HCT116 (cell line): ENCODE results near the gene RABL6. TPM values are rescaled to one million over a fixed set of nuclear protein-coding genes. Genes with fewer than 3 reads are reported as not detected.

ENCODE experiments used
- ATAC-seq: fragments of 200-7000 bp; cut with Tn5 transposase; 2 replicates; pipeline ENCODE4 v1.9.1; 2020; ENCODE audit warnings: mild to moderate bottlenecking, moderate library complexity
- BruUV-seq: library from RNA; stranded (reverse); fragments of 400-500 nt; replicated peaks from 2 replicates; lab custom pipeline; 2021; lab: Mats Ljungman, UMichigan
- CTCF ChIA-PET: fragments of 300-600 bp; sonication (Branson Sonifier 250); formaldehyde crosslinking; loops from one replicate; lab custom pipeline; 2021; ENCODE audit warnings: antibody characterized with exemption; lab: Charles Lee
- POLR2A ChIA-PET: fragments of 300-600, 350-600 bp; sonication (Branson Sonifier 250); formaldehyde crosslinking; loops from one replicate; lab custom pipeline; 2021; ENCODE audit warnings: antibody characterized with exemption; lab: Charles Lee
- RAD21 ChIA-PET, 2 experiments: fragments of 300-600 bp; sonication (Branson Sonifier 250); formaldehyde crosslinking; loops; one replicate each; lab custom pipeline; 2023; ENCODE audit warnings: low total read pairs in 2 of 2; ENCODE audit not compliant: uncharacterized antibody in 2 of 2, unreplicated experiment in 2 of 2, low non-redundant PET in 1 of 2; lab: Charles Lee
- DNase-seq: peaks from one replicate; pipeline ENCODE4 v3.0.0-alpha.2; 2010; ENCODE audit warnings: low read depth, low spot score
- H2AFZ ChIP-seq: fragments of 200-600 bp; shearing (Covaris generic), sonication (generic); 2 replicates; pipeline ENCODE4 v1.6.1; 2017; ENCODE audit warnings: low read depth, mixed run types, mixed read lengths, antibody characterized with exemption, low read length; ENCODE audit not compliant: poor library complexity, severe bottlenecking
- H3K27ac ChIP-seq: 2 replicates; pipeline ENCODE4 v1.5.1; 2012; ENCODE audit warnings: low read depth, low read length
- H3K27me3 ChIP-seq: fragments of 200-600 bp; sonication (generic); 2 replicates; pipeline ENCODE4 v1.6.1; 2016; ENCODE audit warnings: mixed run types, low read length, mixed read lengths; ENCODE audit not compliant: insufficient read depth
- H3K36me3 ChIP-seq, 2 experiments: fragments of 200-500 bp in 1 of 2; fragments of 200-600 bp in 1 of 2; sonication (Bioruptor generic) in 1 of 2; sonication (generic) in 1 of 2; 2 replicates each; pipeline versions ENCODE4 v1.5.1 to v1.6.1; 2014 to 2016; ENCODE audit warnings: low read length in 2 of 2, inconsistent platforms in 1 of 2, mixed read lengths in 1 of 2, mixed run types in 1 of 2; ENCODE audit not compliant: insufficient read depth in 2 of 2, control insufficient read depth in 1 of 2
- H3K4me1 ChIP-seq, 2 experiments: fragments of 200-600 bp in 1 of 2; sonication (generic) in 1 of 2; 2 replicates each; pipeline versions ENCODE4 v1.5.1 to v1.6.1; 2012 to 2017; ENCODE audit warnings: low read length in 2 of 2, inconsistent platforms in 1 of 2, mild to moderate bottlenecking in 1 of 2, mixed read lengths in 1 of 2, mixed run types in 1 of 2, moderate library complexity in 1 of 2; ENCODE audit not compliant: insufficient read depth in 2 of 2, control insufficient read depth in 1 of 2
- H3K4me2 ChIP-seq: fragments of 200-600 bp; sonication (generic); 2 replicates; pipeline ENCODE4 v1.6.1; 2017; ENCODE audit warnings: mixed run types, low read length, mixed read lengths
- H3K4me3 ChIP-seq, 2 experiments: fragments of 200-600 bp in 1 of 2; sonication (generic) in 1 of 2; replicated peaks in 1 of 2; 2 replicates each; pipeline ENCODE4 v1.5.1; 2011 to 2016; ENCODE audit warnings: low read length in 2 of 2, control low read depth in 1 of 2, low read depth in 1 of 2, mild to moderate bottlenecking in 1 of 2, mixed read lengths in 1 of 2, mixed run types in 1 of 2
- H3K79me2 ChIP-seq: fragments of 200-600 bp; sonication (generic); 2 replicates; pipeline ENCODE4 v1.6.1; 2017; ENCODE audit warnings: mild to moderate bottlenecking, mixed run types, low read length, moderate library complexity, mixed read lengths; ENCODE audit not compliant: insufficient read depth
- H3K9ac ChIP-seq: fragments of 200-600 bp; sonication (generic); 2 replicates; pipeline ENCODE4 v1.6.1; 2016; ENCODE audit warnings: low read length, mixed read lengths
- H3K9me2 ChIP-seq: fragments of 200-600 bp; sonication (generic), shearing (Covaris generic); 2 replicates; pipeline ENCODE4 v1.6.1; 2017; ENCODE audit warnings: mixed run types, mild to moderate bottlenecking, moderate library complexity; ENCODE audit not compliant: insufficient read depth
- H3K9me3 ChIP-seq, 2 experiments: fragments of 200-500 bp in 1 of 2; fragments of 200-600 bp in 1 of 2; sonication (Bioruptor generic) in 1 of 2; sonication (generic) in 1 of 2; 2 replicates each; pipeline ENCODE4 v1.6.1; 2014 to 2017; ENCODE audit warnings: low read length in 2 of 2, mixed read lengths in 2 of 2, inconsistent platforms in 1 of 2, low read depth in 1 of 2, mild to moderate bottlenecking in 1 of 2, mixed run types in 1 of 2, moderate library complexity in 1 of 2; ENCODE audit not compliant: control insufficient read depth in 1 of 2, insufficient read depth in 1 of 2
- H4K20me1 ChIP-seq: fragments of 200-600 bp; sonication (generic), shearing (Covaris generic); 2 replicates; pipeline ENCODE4 v1.6.1; 2017; ENCODE audit warnings: mixed run types, mild to moderate bottlenecking, moderate library complexity; ENCODE audit not compliant: insufficient read depth
- CBX3 ChIP-seq: IDR thresholded peaks from 2 replicates; pipeline ENCODE4 v1.6.1; 2012; ENCODE audit warnings: low read depth
- CEBPB ChIP-seq: IDR thresholded peaks from 2 replicates; pipeline ENCODE4 v1.6.1; 2012; ENCODE audit warnings: low read depth
- ELF1 ChIP-seq: IDR thresholded peaks from 2 replicates; pipeline ENCODE4 v1.6.1; 2012; ENCODE audit warnings: low read depth, borderline replicate concordance
- EZH2 ChIP-seq: fragments of 200-600 bp; sonication (generic); IDR thresholded peaks from 2 replicates; pipeline ENCODE4 v1.6.1; 2017; ENCODE audit warnings: antibody characterized with exemption, mixed run types
- EZH2phosphoT487 ChIP-seq: fragments of 200-600 bp; IDR thresholded peaks from 2 replicates; pipeline ENCODE4 v1.6.1; 2018; ENCODE audit warnings: antibody characterized with exemption, borderline replicate concordance
- FOSL1 ChIP-seq: IDR thresholded peaks from 2 replicates; pipeline ENCODE4 v1.6.1; 2012; ENCODE audit warnings: low read depth
- JUND ChIP-seq: IDR thresholded peaks from 2 replicates; pipeline ENCODE4 v1.6.1; 2012
- POLR2A ChIP-seq: IDR thresholded peaks from 2 replicates; pipeline ENCODE4 v1.7.0; 2011; ENCODE audit warnings: borderline replicate concordance; ENCODE audit not compliant: insufficient read depth, insufficient read length; ENCODE audit errors: extremely low read depth
- REST ChIP-seq: IDR thresholded peaks from 2 replicates; pipeline ENCODE4 v1.6.1; 2012; ENCODE audit warnings: low read depth
- SRF ChIP-seq: IDR thresholded peaks from 2 replicates; pipeline ENCODE4 v1.6.1; 2012; ENCODE audit warnings: low read depth
- TCF7L2 ChIP-seq: IDR thresholded peaks from 2 replicates; pipeline ENCODE4 v1.7.0; 2011; ENCODE audit warnings: borderline replicate concordance, inconsistent platforms; ENCODE audit not compliant: insufficient read depth, insufficient read length; ENCODE audit errors: extremely low read depth
- YY1 ChIP-seq: IDR thresholded peaks from 2 replicates; pipeline ENCODE4 v1.6.1; 2011; ENCODE audit warnings: low read length, low read depth, moderate library complexity, mild to moderate bottlenecking; ENCODE audit not compliant: insufficient replicate concordance; ENCODE audit errors: extremely low read depth
- ZBTB33 ChIP-seq: IDR thresholded peaks from 2 replicates; pipeline ENCODE4 v1.6.1; 2011; ENCODE audit warnings: mild to moderate bottlenecking, low read length, moderate library complexity; ENCODE audit not compliant: insufficient replicate concordance; ENCODE audit errors: extremely low read depth
- ZFX ChIP-seq: fragments of 450-650 bp; IDR thresholded peaks from 2 replicates; pipeline ENCODE4 v1.6.1; 2017
- ZNF274 ChIP-seq: fragments of 200-500 bp; sonication (Bioruptor generic); IDR thresholded peaks from 2 replicates; pipeline ENCODE4 v1.6.1; 2014; ENCODE audit warnings: mild to moderate bottlenecking, low read depth, low read length, inconsistent platforms
- intact Hi-C: fragments of 100-400 bp; cut with micrococcal nuclease; formaldehyde crosslinking; loops from 2 replicates; pipeline ENCODE4 v1.10.0; 2022
- total RNA-seq: library from RNA; stranded (reverse); gene quantifications from one replicate; pipeline ENCODE4 v1.2.1, GENCODE V29; 2021; ENCODE audit not compliant: unreplicated experiment
- TF ChIP-seq, protein P1 (sequence below): IDR thresholded peaks from 2 replicates; pipeline ENCODE4 v1.6.1; 2012
- TF ChIP-seq, protein P2 (sequence below), 3 experiments: fragments of 200-600 bp in 1 of 3; sonication (generic) in 1 of 3; IDR thresholded peaks in 2 of 3; conservative IDR thresholded peaks in 1 of 3; 2 replicates each; pipeline ENCODE4 v1.5.1; 2012 to 2017; ENCODE audit warnings: low read depth in 2 of 3, low read length in 2 of 3, antibody characterized with exemption in 1 of 3, borderline replicate concordance in 1 of 3, control low read depth in 1 of 3, mild to moderate bottlenecking in 1 of 3, mixed read lengths in 1 of 3, mixed run types in 1 of 3, moderate library complexity in 1 of 3; ENCODE audit not compliant: insufficient read depth in 1 of 3

The RABL6 gene
- total RNA-seq, 1 experiment from 2014 or later: 98.6 TPM

DNA sequence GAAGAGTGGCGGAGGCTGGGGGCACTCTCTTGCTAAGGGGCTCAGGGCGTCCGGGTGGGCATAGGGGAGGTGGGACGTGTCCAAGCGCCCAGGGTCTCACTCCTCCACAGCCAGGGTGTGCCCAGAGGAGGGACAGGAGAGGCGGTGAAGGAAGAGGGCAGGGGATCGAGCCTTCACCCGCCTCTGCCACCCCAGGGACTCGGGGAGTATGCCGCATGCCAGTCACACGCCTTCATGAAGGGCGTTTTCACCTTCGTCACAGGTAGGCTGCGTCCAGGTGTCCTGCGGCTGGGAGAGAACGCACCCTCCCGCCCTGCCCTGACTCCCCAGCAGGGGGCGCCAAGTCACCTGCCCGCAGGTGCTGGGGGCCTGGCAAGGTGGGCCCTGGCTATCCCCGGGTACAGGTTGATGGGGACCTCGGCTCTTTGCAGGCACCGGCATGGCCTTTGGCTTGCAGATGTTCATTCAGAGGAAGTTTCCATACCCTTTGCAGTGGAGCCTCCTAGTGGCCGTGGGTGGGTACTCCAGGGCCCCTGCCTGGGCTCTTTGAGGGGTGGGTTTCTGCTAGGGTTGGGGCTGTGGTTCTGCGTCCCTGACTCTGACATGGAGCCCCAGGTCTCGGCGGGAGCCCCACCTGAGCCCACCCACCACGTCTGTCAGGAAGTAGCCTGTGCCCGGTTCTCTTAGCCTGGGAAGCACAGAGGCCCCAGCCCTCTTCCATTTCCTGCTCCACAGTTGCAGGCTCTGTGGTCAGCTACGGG lies 16.1 kb upstream of the RABL6 start:
- Histone ChIP-seq H3K4me3 (peak overlapping the region; percentile 83 to 84), H3K27ac (peak overlapping the region; percentile 79), H3K4me1 (peaks cover 14 to 40% of the 10 kb centered on the region in 2 experiments; a peak in 3 of 4 replicates), H3K9ac (peak overlapping the region; percentile 98), H3K27me3 (no peaks in the 10 kb centered on the region), H2AFZ (no peak overlapping the region), H3K9me3 (no peaks in the 10 kb centered on the region), H3K79me2 (peaks cover 12% of the 10 kb centered on the region; the same call in 1 of the 2 replicates)
- DNase-seq (peak; percentile 68), ATAC-seq (peak; percentile 66)
- CTCF ChIA-PET: interaction anchor here (0.7 to 2.1 kb wide), 6 partner anchors 9 to 243 kb away, joined by 3 to 10 read pairs (median 5); no protein-coding TSS in a partner anchor
- RAD21 ChIA-PET: no interaction called here
- BruUV-seq: TSS peak; percentile 67
- TF ChIP-seq CBX3 (no peak), EZH2 (no peak), TCF7L2 (no peak), FOSL1 (no peak), ZNF274 (no peak), SRF (no peak), POLR2A (no peak), REST (no peak), JUND (no peak), ZFX (no peak), YY1 (peak; percentile 9), CEBPB (no peak), EZH2phosphoT487 (no peak), ELF1 (no peak), ZBTB33 (no peak)
- TF ChIP-seq, protein P1, sequence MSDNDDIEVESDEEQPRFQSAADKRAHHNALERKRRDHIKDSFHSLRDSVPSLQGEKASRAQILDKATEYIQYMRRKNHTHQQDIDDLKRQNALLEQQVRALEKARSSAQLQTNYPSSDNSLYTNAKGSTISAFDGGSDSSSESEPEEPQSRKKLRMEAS: no peak
- TF ChIP-seq, protein P2, sequence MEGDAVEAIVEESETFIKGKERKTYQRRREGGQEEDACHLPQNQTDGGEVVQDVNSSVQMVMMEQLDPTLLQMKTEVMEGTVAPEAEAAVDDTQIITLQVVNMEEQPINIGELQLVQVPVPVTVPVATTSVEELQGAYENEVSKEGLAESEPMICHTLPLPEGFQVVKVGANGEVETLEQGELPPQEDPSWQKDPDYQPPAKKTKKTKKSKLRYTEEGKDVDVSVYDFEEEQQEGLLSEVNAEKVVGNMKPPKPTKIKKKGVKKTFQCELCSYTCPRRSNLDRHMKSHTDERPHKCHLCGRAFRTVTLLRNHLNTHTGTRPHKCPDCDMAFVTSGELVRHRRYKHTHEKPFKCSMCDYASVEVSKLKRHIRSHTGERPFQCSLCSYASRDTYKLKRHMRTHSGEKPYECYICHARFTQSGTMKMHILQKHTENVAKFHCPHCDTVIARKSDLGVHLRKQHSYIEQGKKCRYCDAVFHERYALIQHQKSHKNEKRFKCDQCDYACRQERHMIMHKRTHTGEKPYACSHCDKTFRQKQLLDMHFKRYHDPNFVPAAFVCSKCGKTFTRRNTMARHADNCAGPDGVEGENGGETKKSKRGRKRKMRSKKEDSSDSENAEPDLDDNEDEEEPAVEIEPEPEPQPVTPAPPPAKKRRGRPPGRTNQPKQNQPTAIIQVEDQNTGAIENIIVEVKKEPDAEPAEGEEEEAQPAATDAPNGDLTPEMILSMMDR (IDR thresholded peaks at IDR 0.05 in 2 of 3, conservative IDR thresholded peaks at IDR 0.05 in 1 of 3; ENCODE audit: borderline replicate concordance in 1 of 3, insufficient read depth in 1 of 3, low read depth in 2 of 3, low read length in 2 of 3): peak in 2 of 3 experiments; percentile 99 to 100; a peak in 4 of 6 replicates
- TF ChIP-seq, all 23 proteins: peak for 2
- Histone ChIP-seq H3K9me2 (no peaks in the 10 kb centered on the region), H3K36me3 (no peaks in the 10 kb centered on the region; a peak in 1 of 4 replicates), H3K4me2 (peak overlapping the region; percentile 94), H4K20me1 (no peaks in the 10 kb centered on the region)
- intact Hi-C loops: loop anchor here (2.0 kb wide), 1 partner anchor 57 kb away; the partner anchor contains the start of gene PHPT1
- POLR2A ChIA-PET: no interaction called here
